AML-193 (cell line): ENCODE data around the gene FOSL2.

Source experiments
- DNase-seq, 2 experiments: peaks; one replicate each; lab custom pipeline; 2025; lab: John Stamatoyannopoulos, UW

Gene FOSL2

DNA sequence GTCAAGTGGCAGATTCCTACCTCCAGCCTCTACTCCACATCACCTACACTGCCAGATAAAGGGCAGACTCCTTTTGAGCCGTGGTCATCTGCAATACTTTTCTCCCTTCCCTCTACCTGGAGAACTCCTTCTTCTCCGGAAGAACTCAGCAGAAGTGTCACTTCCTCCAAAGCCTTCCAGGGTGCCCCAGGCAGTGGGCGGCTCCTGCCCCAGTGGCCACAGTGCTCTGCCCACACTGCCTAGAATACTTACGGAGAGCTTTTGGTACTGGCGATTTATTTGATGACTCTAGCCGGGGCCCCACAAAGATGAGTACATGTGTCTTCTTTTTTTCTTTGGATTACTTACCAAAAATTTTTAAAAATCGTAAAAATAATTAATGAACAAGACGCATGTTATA lies 39.7 kb downstream of the FOSL2 start:
- DNase-seq = no peak

DNA sequence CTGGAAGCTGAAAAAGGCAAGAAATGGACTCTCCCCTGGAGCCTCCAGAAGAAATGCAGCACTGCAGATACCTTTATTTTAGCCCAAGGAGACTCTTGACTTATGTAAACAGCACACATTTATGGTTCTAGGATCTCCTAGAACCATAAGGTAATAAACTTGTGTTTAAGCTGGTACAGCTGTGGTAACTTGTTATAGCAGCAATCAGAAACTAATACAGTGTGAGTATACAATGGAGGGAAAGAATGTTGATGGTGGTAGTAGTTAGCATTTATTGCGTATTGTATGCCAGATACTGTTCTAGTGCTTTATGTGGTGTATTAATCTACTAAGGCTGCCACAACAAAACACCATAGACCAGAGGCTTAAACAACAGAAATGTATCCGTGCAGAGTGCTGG lies 40.6 kb downstream of the FOSL2 start:
- no peak for DNase-seq

DNA sequence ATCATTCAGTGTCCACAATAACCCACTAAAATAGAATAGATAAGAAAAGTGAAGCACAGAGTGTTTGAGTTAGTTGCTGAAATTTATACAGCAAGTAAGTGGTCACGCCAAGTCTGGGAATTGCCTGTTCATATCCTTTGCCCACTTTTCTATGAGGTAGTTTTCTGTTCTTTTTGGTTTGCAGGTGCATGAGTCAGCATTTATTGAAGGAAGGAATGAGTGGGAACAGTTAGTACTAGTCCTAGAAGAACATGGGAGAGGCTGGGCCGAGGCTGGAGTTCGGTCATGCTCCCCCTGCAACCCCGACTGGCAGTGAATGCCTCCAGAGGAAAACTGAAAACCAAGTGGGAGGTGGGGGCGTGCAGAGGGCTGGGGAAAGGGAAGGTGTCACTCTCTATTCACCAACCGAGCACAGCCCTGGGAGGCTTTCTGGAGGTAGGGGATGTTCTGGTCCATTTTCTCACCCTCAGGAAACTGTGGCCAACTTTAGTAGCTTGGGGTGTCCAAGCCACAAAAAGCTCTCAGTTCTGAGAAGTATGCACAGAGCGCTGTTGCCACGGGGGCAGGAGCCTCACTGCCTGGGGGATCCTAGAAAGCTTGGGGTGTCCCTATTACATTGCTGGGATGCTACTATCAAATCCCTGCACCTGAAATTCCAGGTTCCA lies 41.4 kb downstream of the FOSL2 start:
- no peak for DNase-seq

DNA sequence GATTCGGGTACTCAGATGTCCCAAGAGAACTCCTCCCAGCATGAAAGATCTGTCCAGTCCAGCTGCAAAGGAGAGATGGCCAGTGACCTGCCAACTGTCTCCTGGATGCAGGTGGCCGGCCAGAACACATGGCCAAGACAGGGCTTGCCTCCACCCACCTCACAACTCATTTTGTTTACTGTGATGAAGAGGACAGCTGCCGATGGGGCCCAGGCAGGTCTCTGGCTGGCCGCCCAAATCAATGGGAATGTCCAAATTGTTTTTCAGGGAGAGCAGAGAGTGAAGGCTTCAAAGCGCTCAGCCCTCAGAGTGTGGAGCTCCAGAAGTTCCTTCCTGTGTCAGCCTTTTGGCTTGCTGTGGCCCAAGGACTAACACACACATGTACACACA lies 41.9 kb downstream of the FOSL2 start:
- DNase-seq = no peak

DNA sequence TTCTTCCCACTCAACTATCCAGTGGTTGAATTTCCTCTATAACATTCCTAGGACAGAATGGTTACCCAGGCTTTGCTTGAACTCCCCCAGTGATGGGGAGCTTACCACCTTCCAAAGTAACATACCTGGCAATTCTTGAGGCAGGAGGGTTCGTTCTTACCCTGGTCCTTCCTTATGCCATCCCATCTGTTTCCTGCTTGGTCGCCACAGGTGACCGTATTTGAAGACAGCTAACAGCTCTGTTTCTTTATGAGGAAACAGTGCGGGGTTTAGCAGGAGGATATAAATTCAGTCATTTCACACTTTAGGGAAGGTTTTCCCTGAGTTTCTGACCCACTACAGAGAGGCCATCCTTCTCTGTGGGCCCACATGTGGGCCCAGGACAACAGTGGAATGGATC lies 42.6 kb downstream of the FOSL2 start:
- DNase-seq = no peak

DNA sequence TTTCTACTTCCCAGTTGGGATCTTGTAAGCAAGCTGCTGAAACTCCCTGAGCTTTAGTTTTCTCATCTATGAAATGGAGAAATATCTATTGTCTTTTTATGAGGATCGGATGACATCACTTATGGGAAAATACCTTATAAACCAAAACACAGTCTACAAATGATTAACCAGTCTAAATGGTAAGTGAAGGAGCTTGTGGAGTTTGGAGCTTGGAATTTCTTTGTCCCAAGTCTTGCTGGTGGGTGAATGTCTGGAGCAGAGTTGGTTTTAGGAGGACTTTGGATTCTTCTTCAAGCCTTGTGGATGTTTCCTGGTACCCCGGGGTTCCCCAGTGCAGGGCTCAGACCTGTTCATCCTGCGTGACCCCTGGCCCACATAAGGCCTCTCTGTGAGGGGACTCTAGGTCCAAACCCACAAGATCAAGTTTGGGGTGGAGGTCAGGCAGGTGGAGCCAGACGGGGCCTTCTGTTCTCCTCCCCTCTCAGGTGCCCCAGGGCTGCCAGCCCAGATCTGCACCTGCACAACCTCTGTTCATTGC lies 43.2 kb downstream of the FOSL2 start:
- no peak for DNase-seq

DNA sequence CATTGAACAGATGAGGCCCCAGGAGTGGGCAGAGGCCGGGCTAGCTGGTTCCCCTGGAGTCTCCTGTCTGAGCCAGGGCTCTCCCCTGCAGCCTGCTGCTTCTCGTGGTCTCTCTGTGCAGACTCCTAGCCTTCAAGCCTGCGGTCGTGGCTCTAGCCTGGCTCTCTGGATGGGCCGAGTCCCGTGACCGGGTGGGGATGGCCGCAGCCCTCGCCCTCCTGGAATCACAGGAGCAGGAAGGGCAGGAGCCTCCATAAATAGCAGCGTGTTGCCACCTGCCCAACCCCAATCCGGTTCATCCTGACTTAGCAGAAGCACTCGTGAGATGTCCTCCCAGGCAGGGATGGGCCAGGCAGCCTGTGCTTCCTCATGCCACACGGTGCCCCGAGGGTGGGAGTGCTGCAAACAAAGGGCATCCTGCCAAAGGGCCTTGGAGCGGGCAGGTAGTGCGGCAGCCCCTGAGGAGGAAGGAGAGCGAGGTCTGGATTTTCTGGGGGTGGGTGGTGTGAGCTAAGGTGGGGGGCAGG lies 43.9 kb downstream of the FOSL2 start:
- no peak for DNase-seq

DNA sequence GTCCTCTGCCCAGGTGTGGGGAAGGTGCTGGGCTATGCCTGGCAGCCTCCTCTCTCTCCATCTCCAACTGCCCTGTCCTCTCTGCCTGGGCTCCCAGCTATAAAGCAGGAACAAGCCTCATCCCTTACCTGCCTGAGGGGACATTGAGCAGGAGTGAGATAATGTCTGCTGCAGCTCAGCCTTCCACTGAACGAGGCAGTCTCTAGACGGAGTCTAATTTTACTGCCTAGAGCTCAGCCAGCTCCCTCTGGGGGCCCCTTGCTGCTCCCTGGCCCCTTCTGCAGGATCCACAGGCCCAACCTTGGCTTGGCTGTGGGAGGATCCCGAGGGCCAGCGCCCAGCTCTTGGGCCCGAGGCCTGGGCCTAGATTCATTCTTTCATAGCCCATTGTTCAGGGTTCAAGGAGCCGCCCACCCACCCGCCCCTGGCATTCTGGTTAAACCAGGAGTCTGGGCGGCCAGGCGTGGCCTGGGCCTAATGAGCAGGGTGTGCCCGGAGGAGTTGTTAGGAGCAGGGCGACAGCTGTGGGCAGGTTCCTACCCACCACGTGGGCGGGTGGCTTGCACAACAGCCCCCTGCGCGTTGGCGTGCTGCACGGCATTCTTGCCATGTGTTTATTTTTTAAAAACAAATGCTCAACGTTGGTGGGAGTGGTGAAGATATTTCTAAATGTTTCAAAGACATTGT lies 44.6 kb downstream of the FOSL2 start:
- no peak for DNase-seq

DNA sequence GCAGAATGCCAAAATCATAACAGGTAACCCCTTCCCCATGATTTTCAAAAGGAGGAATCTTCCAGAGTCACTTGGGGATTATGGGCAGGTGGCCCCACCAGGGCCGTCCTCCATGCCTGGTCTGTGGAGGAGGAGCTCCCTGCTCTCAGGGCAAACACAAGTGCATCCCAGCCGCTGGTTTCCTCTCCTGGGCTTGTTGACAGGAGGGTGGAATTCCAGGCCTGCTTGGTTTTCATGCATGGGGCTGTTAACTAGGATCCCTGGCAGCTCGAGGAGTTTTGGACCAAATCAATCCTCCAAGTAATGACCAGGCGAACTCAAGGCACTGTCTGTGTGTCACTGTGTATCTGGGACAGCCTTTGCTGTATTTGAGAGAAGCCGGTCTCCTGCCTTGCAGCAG lies 45.3 kb downstream of the FOSL2 start:
- DNase-seq = no peak

DNA sequence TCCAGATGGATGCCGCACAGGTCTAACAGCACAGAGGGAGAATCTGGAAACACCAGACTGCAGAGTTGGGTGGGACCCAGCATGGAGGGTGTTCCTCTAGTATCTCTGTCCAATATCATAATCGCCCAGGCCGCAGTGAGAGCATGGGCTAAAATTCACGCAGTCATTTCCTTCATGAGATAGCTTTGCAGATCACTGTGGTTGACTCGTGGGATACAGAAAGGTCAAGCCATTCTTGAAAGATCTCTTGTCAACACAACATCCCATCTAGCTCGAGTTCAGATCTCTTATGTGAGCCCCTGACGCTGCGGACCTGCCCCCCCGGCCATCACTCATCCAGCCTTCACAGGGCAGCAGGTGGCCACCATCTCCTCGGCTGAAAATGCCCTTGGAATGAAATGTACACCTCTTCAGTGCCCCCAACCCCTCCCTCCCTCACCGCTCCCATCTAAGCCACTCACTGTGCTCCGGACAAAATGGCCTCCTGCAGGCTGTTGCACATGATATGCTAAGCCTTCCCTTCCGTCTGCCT lies 45.9 kb downstream of the FOSL2 start:
- DNase-seq = no peak

DNA sequence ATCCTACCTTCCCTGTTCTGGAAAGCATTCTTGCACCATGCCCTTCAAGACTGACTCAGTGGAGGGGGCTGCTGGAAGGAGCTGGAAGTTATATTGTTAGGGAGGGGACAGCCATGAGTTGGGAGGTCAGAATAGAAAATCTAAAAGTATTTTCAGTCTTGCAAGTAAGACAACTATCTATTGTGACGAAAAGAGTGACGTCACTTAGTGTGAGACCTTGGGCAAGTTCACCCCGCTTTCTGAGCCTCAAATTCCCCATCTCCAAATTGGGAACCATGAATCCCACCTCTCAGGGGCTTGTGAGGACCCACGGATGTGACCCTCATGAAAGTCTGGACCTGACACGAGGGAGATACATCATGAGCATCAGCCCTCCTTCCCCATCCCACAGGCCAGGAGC lies 46.5 kb downstream of the FOSL2 start:
- no peak for DNase-seq

DNA sequence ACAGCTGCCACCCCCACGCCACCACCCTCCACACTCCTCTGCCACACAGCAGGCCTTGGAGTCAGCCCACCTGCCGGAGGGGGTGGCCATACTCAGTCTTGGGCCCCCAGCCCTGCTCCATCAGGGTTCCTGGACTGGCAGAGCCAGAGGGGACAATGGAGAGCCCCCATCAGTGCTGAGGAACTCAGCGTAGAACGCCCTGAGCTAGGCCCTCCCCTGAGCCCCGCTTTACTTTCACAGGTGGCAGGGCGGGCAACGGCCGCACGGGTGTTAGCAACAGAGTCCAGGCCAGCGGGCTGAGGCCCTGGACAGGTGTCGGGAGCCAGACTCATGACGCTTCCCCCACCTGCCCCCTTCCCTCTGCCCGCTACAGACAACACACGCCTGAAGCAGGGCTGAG lies 47.1 kb downstream of the FOSL2 start:
- DNase-seq = no peak

DNA sequence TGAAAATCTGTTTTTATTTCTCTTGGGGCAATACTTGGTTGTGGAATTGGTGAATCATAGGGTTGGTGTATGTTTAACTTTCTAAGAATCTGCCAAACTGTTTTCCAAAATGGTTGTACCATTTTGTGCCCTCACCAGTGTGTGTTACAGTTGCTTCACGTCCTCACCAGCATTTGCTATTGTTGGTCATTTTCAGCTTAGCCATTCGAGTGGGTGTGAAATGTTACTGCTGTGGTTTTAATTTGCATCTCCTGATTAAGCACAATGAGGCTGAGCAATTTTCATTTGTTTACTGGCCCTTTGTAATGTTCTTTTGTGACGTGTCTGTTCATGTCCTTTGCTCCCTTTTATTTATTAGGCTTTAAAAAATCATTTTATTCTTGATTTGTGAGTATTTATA lies 49.7 kb downstream of the FOSL2 start:
- DNase-seq = no peak

DNA sequence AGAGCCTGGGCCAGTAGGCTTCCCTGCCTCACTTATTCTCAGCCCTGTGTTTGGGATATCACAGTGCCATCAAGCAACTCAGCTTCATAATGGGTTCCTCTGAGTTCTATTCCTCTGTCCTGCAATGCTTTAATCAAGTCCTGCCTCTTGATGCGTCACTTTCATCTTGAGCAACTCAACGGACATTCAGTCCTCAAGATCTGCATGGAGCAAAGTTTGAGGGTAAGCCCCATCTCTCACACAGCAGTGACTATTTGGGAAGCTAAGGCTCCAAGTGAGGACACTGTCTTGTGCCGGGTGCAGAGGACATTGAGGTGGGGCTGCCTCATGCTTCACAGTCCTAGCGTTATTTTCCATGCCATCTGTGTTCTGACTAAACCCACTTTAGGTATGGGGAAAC lies 52.3 kb downstream of the FOSL2 start:
- no peak for DNase-seq

DNA sequence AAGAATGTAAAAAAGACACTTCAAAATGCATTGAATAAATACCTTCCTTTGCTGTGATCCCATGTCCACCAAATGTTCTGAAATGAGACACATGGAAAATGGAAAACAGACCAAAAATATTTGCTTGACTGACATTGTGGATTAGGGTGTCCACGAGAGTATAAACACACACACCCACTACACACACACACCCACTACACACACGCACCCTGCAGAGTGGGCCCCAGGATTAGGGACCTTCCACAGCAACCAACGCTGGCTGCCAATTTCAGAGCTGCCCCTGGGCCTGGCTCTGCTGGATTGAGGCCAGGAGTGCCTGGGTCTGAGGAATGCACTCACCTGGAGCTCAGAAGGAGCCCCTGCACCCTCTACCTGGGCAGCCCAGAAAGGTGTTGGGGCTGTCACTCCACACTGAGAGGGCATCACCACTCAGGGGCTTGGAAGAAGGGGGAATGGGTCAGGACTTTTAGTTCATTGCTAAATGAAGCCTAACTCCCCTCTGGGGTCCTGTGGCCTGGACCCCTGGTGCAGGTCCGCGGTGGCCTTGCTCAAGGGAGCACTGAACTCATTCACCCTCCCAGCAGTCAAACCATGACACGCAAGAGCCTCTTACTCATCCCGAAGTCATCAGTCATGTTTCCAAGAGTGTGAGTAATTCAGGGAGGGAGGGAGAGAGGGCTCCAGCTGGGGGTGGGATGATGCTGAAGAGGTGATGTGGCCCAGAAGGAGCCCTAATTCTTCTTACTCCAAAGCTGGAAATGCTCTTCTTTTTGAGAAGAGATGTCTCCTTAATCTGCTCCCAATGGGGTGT lies 53.0 kb downstream of the FOSL2 start:
- DNase-seq = no peak

DNA sequence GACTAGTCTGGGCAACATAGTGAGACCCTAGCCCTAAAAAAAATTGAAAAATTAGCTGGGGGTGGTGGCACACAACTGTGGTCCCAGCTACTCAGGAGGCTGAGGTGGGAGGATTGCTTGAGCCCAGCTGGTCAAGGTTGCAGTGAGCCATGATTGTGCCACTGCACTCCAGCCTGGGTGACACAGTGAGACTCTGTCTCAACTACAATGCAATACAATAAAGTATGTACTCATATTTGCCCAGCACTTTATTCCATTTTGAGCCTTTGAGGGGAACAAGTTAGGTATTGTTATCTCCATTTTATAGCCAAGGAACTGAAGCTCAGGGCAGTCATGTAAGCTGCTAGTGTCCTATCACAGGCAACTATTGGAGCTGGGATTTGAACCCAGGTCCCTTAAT lies 53.9 kb downstream of the FOSL2 start:
- DNase-seq = no peak

DNA sequence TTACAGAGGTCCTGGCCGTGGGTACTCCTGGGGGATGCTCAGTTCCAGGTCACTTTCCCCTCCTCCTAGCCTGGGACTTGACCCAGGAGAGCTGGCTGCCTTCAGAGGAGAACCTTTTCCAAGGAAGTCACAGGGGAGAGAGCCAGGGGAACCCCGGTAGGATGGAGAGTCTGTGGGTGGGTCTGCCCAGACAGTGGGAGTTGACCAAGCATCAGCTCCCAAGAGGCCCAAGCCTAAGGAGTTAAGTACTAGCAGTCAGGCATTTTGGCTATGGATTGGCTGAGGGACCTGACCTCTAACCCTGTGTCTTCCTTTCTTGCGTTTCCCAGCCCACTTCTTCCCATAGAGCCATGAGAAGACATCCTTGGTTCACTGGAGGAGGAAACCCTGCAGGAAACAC lies 54.4 kb downstream of the FOSL2 start:
- no peak for DNase-seq

DNA sequence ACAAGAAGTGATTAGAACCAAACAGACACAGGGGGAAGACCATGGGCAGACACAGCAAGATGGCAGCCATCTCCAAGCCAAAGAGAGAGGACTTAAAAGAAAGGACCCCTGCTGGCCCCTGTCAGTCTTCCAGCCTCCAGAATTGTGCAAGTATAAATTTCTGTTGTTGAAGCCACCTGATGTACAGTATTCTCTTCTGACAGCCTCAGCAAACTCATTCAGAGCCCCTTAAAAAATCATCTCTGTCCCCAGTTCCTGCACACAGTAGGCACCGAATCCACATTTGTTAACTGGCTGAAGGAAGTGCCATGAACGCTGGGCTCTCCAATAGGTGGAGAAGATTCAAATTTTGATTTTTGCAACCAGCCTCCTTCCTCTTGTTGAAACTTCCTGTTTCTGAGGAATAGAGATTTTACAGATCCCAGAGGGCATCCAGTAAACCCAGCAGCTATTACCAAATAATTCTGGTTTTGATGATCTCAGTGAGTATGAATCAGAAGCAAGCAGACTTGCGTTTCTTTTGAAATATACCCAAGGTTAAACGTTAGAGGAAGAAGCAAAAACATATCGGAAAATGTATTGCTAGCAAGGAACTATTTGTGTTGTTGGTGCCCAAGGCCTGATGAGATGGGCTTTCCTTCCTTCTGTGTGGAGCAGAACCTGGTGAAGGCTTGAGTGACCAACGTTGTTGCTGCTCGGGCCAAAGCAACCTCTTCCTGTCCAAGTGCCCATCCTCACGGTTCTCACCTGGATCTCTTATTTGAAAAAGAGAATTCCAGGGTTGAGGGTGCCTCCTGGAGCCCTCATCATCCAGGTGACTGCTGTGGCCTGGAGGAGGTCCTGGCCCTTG lies 55.5 kb downstream of the FOSL2 start:
- peak; percentile 97 to 98 for DNase-seq

DNA sequence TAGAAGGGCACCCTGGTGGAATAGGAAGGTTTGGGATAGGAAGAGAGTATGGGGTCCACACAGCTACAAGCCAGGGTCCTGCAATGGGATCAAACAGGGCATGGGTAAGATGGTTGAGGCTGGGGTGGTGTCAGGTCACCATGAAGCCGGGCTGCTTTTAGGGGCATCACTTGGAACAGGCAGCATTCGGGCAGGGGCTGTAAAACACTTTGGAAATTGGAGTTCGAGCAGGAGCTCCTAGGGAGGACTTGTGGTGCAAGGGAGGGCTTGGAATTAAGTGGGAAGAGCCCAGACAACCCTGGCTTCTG lies 56.1 kb downstream of the FOSL2 start:
- no peak for DNase-seq

DNA sequence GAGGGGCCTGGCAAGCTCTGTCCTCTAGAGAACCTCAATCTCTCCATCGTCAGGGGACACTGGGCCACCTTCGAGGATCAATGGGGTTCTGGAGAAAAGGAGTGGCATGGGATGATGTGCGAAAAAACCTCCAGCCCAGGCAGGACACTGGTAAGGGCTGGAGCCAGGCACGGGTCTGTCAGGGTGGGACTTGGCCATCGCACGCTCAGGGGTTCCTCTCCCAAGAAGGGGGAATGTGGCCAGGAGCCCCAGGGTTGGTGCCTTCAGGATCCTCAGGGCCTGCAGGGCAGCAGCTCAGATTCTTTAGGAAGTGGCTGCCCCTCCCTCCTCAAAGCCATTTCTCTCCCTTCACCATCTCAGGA lies 56.4 kb downstream of the FOSL2 start:
- no peak for DNase-seq

DNA sequence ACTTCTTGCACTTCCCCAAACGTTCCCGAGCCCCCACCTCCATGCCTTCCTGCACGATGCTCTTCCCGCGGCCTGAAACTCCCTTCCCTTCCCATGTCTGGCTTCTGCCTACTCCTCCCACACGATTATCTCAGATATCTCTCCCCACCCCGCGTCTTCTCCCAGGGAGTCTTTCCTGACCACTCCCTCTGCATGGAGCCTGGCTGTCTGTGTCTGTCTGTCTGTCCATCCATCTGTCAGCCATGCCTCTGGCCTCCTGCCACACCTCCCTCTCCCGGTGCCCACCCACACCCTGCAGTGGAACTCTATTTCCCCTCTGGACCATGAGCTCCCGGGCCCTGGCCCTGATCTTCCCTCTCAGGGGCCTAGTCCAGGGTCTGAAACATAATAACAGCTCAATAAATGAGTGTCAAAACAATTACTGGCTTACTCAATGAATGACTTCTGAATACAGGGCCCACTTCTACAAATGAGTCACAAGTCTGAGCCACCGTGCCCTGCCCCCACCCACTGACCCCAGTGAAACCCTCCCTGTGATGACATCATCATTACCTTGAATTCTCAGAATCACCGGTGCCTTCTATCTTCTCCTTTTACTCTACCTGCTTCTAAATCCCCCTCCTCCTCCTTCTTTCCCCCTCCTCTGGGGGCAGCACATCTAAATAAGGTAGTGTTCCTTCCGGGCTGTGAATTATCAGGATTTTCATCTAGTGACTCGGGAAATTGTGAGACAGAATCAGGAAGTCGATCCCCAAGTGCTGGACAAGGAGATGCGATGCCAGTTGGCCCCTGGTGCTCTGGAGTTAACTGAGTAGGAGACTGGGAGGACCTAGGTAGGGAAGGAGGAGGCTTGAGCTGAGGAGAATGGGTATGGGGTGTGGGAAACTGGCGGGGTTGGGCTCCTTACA lies 57.1 kb downstream of the FOSL2 start:
- no peak for DNase-seq
